COLO668 (cell line): ENCODE measurements around the gene PLCH2.
A peak's percentile ranks its signal among the peaks of the same experiment; 100 is the strongest.

Experiments
- DNase-seq: peaks from one replicate; lab custom pipeline; 2025; ENCODE audit not compliant: unreplicated experiment; lab: John Stamatoyannopoulos, UW

The PLCH2 gene

GRCh38 chr1:2554621-2555387 is 78.7 kb downstream of the PLCH2 start:
- peak; percentile 27 for DNase-seq
